ENCODE results near the gene KPNA6. TPM values are rescaled to one million over a fixed set of nuclear protein-coding genes. Genes with fewer than 3 reads are reported as not detected.
A peak's percentile ranks its signal among the peaks of the same experiment; 100 is the strongest.

Gene KPNA6
- polyA plus RNA-seq, 1 experiment, result 26.6 TPM

DNA sequence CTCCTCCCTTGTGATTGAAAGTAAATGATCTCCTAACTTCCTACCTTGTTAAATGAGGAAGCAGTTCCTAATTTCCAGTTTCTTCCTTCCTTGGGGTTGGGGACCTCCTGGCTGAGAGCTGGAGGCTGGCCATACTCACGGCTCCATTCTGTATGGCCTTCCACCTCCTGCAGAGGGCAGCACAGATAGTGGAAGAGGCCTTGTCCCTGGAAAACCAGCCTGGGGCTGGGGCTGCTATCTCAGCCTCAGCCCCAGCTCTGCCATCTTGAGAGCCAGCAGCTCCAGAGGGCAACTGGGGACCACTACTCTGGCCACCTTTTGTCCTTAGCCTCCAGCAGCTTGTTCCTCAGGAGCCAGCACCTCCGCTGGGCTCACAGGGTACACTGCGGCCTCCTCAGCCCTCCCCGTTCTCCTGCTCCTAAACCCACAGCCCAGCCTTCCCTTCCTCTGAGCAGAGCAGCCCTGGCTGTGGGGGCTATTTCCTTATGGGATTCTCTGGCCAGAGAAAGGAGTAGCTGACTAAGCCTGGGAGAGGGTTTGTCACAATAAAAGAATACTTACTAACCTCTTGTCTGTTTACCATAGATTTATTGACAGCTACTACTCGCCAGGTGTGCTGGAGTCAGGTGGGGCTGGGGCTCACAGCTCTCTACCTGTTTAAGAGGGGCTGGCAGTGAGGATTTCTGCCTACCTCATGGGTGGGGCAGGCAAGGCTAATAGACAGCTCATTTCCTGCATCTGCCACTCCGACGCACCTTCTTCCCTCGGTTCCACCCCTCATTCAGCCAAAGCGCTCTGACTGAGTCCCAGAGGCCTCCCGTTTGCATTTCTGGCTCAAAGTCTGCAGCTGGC is 108.0 kb downstream of the KPNA6 start:
- ChIA-PET CTCF (interaction anchor here (0.6 to 4.0 kb wide), 42 partner anchors 8 to 198 kb away, joined by 3 to 35 read pairs (median 5); partner anchors contain the start of genes BSDC1, CCDC28B, FAM167B and HDAC1), POLR2A (interaction anchor here (0.5 to 0.8 kb wide), 4 partner anchors 20 to 120 kb away, joined by 3 to 17 read pairs (median 6); partner anchors contain the start of gene MARCKSL1)
- TF ChIP-seq, protein P1, sequence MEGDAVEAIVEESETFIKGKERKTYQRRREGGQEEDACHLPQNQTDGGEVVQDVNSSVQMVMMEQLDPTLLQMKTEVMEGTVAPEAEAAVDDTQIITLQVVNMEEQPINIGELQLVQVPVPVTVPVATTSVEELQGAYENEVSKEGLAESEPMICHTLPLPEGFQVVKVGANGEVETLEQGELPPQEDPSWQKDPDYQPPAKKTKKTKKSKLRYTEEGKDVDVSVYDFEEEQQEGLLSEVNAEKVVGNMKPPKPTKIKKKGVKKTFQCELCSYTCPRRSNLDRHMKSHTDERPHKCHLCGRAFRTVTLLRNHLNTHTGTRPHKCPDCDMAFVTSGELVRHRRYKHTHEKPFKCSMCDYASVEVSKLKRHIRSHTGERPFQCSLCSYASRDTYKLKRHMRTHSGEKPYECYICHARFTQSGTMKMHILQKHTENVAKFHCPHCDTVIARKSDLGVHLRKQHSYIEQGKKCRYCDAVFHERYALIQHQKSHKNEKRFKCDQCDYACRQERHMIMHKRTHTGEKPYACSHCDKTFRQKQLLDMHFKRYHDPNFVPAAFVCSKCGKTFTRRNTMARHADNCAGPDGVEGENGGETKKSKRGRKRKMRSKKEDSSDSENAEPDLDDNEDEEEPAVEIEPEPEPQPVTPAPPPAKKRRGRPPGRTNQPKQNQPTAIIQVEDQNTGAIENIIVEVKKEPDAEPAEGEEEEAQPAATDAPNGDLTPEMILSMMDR (IDR thresholded peaks at IDR 0.05; ENCODE audit: insufficient read depth, low read depth, low read length), result peak; percentile 90
- no peak for DNase-seq (ENCODE audit: low read depth)
- H3K36me3 ChIP-seq (ENCODE audit: control insufficient read depth, insufficient read depth, low read length), result peaks cover 21% of the 10 kb centered on the region
- H3K27me3 ChIP-seq (ENCODE audit: control insufficient read depth, insufficient read depth, low read length), result no peaks in the 10 kb centered on the region
- H3K4me3 ChIP-seq (ENCODE audit: low read depth, low read length), result no peak overlapping the region

DNA sequence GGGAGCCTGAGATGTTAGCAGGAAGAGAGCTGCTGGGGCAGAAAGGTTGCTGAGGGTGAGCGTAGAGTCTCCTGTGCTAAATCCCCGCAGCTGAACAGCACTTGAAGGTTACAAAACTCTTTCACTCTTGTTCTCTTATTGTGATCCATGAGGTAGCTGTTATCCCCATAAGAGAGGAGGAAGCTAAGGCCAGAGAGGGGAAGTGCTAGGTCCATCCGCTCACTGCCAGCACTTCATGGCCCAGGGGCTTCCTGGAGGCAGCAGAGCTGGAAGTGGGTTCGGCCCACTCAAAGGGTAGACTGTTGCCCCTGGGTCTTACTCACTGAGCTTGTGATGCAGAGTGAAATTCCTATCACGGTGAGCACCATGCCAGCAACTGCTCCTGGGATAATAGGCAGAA is 108.7 kb downstream of the KPNA6 start:
- no peak for DNase-seq (ENCODE audit: low read depth)
- POLR2A ChIA-PET, result interaction anchor here (0.6 to 0.8 kb wide), 2 partner anchors 30 to 35 kb away, joined by 3 to 6 read pairs; no protein-coding TSS in a partner anchor
- peaks cover 21% of the 10 kb centered on the region for H3K36me3 ChIP-seq (ENCODE audit: control insufficient read depth, insufficient read depth, low read length)
- H3K4me3 ChIP-seq (ENCODE audit: low read depth, low read length), result no peak overlapping the region
- H3K27me3 ChIP-seq (ENCODE audit: control insufficient read depth, insufficient read depth, low read length), result no peaks in the 10 kb centered on the region
- TF ChIP-seq, protein P1 (IDR thresholded peaks at IDR 0.05; ENCODE audit: insufficient read depth, low read depth, low read length), result no peak
- CTCF ChIA-PET, result interaction anchor here (0.7 to 4.0 kb wide), 24 partner anchors 9 to 198 kb away, joined by 3 to 35 read pairs (median 7); partner anchors contain the start of genes BSDC1, CCDC28B, FAM167B and HDAC1

DNA sequence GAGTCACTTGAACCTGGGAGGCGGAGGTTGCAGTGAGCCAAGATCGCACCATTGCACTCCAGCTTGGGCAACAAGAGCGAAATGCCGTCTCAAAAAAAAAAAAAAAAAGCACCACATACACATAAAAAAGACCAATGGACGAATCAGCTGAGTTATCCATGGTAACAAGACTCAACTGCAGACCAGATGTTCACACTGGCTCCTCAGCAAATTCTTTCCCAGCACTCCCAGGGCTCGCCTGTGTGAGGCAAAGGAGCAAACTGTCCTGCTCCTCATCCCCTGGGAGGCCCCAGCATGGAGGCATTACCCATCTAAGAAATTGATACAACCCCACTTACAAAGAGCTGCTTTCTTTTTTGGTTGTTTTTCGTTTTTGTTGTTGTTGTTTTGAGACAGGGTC is 111.2 kb downstream of the KPNA6 start:
- ChIA-PET POLR2A (interaction anchor here (0.7 kb wide), 1 partner anchor 23 kb away, joined by 7 read pairs; no protein-coding TSS in a partner anchor), CTCF (interaction anchor here (1.2 to 1.8 kb wide), 2 partner anchors 29 to 181 kb away, joined by 5 read pairs; no protein-coding TSS in a partner anchor)
- peaks cover 19% of the 10 kb centered on the region for H3K36me3 ChIP-seq (ENCODE audit: control insufficient read depth, insufficient read depth, low read length)
- H3K27me3 ChIP-seq (ENCODE audit: control insufficient read depth, insufficient read depth, low read length), result no peaks in the 10 kb centered on the region
- TF ChIP-seq, protein P1 (IDR thresholded peaks at IDR 0.05; ENCODE audit: insufficient read depth, low read depth, low read length), result no peak
- no peak overlapping the region for H3K4me3 ChIP-seq (ENCODE audit: low read depth, low read length)
- DNase-seq (ENCODE audit: low read depth), result peak; percentile 54

DNA sequence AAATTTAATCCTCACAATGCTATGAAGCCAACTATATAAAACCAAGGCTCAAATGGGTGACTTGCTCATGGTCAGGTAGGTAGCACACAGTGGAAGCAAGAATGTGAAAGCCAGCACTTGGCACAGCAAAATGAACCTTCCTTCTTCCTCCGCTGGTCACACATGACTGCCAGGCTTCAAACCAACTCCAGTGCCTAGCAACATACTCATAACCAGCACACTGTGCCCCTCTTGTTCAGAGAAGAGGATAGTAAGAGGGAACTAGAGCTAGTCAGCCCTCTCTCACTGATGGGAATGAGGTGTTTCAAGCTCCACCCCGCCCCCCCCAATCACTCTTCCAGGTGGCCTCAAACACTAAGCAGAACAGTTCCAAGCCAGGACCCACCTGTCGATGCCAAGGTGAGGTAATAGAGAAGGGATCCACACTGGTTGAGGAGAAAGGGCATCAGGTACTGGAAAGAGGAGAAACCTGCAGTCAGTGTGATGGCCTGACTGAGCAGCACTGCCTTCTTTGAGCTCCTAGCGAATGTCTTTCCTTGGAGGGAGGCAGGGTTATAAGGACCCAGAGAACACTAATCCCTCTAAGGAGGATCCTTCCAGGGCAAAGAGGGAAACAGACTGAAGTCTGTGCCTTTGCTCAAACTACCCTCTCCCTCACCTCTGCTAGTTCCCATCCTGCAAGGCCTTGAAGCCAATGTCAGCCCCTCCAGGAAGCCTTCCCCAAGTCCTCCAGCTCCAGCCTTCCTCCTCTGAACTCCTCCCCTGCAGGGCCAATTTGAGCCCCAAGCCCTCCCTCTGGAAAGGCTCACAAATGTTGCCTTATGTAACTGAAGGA is 113.1 kb downstream of the KPNA6 start:
- ChIA-PET POLR2A (no interaction called here), CTCF (interaction anchor here (0.8 to 1.2 kb wide), 2 partner anchors 28 to 131 kb away, joined by 3 read pairs; no protein-coding TSS in a partner anchor)
- Histone ChIP-seq H3K36me3 (ENCODE audit: control insufficient read depth, insufficient read depth, low read length) (peaks cover 16% of the 10 kb centered on the region), H3K4me3 (ENCODE audit: low read depth, low read length) (peak overlapping the region; percentile 67), H3K27me3 (ENCODE audit: control insufficient read depth, insufficient read depth, low read length) (no peaks in the 10 kb centered on the region)
- TF ChIP-seq, protein P1 (IDR thresholded peaks at IDR 0.05; ENCODE audit: insufficient read depth, low read depth, low read length), result no peak
- DNase-seq (ENCODE audit: low read depth), result no peak
